Measurements from ENCODE around the gene DUS1L. TPM values are rescaled to one million over a fixed set of nuclear protein-coding genes. Genes with fewer than 3 reads are reported as not detected.
A peak's percentile ranks its signal among the peaks of the same experiment; 100 is the strongest.

DUS1L gene
- total RNA-seq, 1 experiment from 2014 or later = 176 TPM

GRCh38 chr17:82053130-82053529 is 12.5 kb downstream of the DUS1L start:
- no peak overlapping the region for H2AFZ ChIP-seq (ENCODE audit: low read depth, low read length, poor library complexity, severe bottlenecking)
- H3K9me2 ChIP-seq (ENCODE audit: insufficient read depth) = no peaks in the 10 kb centered on the region
- CTCF ChIA-PET = no interaction called here
- H3K36me3 ChIP-seq (ENCODE audit: control insufficient read depth in 1 of 2, insufficient read depth in 2 of 2, low read length in 2 of 2) = peaks cover 16 to 45% of the 10 kb centered on the region in 2 experiments; a peak in 3 of 4 replicates
- TSS peak; percentile 31 for BruUV-seq (replicated peaks)
- DNase-seq (ENCODE audit: low read depth, low spot score) = no peak
- no peaks in the 10 kb centered on the region for H3K27me3 ChIP-seq (ENCODE audit: insufficient read depth, low read length)
- intact Hi-C loops (cut with micrococcal nuclease) = no loop called here
- peak overlapping the region; percentile 94 to 99 for H3K4me3 ChIP-seq (replicated peaks in 1 of 2; ENCODE audit: low read depth in 1 of 2, low read length in 2 of 2)
- H3K4me1 ChIP-seq (ENCODE audit: control insufficient read depth in 1 of 2, insufficient read depth in 2 of 2, low read length in 2 of 2) = peaks cover 13 to 34% of the 10 kb centered on the region in 2 experiments; a peak in 3 of 4 replicates
- peak overlapping the region; percentile 81; the same call in 1 of the 2 replicates for H3K27ac ChIP-seq (ENCODE audit: low read depth, low read length)
- no peaks in the 10 kb centered on the region for H3K9me3 ChIP-seq (ENCODE audit: control insufficient read depth in 1 of 2, insufficient read depth in 1 of 2, low read depth in 1 of 2, low read length in 2 of 2)
- TF ChIP-seq ZNF274 (IDR thresholded peaks at IDR 0.05; ENCODE audit: low read depth, low read length) (no peak), TCF7L2 (IDR thresholded peaks at IDR 0.05; ENCODE audit: borderline replicate concordance, extremely low read depth, insufficient read depth, insufficient read length) (no peak), ZFX (IDR thresholded peaks at IDR 0.05) (no peak), EZH2 (IDR thresholded peaks at IDR 0.05) (no peak), FOSL1 (IDR thresholded peaks at IDR 0.05; ENCODE audit: low read depth) (no peak), ELF1 (IDR thresholded peaks at IDR 0.05; ENCODE audit: borderline replicate concordance, low read depth) (no peak), MAX (IDR thresholded peaks at IDR 0.05) (no peak), SRF (IDR thresholded peaks at IDR 0.05; ENCODE audit: low read depth) (no peak), YY1 (IDR thresholded peaks at IDR 0.05; ENCODE audit: extremely low read depth, insufficient replicate concordance, low read depth, low read length) (no peak), JUND (IDR thresholded peaks at IDR 0.05) (no peak), CEBPB (IDR thresholded peaks at IDR 0.05; ENCODE audit: low read depth) (no peak), REST (IDR thresholded peaks at IDR 0.05; ENCODE audit: low read depth) (no peak), EGR1 (IDR thresholded peaks at IDR 0.05; ENCODE audit: low read depth) (no peak), ZBTB33 (IDR thresholded peaks at IDR 0.05; ENCODE audit: extremely low read depth, insufficient replicate concordance, low read length) (no peak), ATF3 (IDR thresholded peaks at IDR 0.05) (no peak), CBX3 (IDR thresholded peaks at IDR 0.05; ENCODE audit: low read depth) (no peak)
- no peak for ATAC-seq
- peak overlapping the region; percentile 89 for H3K4me2 ChIP-seq (ENCODE audit: low read length)
- peaks cover 41% of the 10 kb centered on the region for H3K79me2 ChIP-seq (ENCODE audit: insufficient read depth, low read length)
- POLR2A ChIA-PET = no interaction called here
- no peaks in the 10 kb centered on the region; the same call in 1 of the 2 replicates for H4K20me1 ChIP-seq (ENCODE audit: insufficient read depth)
- RAD21 ChIA-PET (ENCODE audit: low non-redundant PET in 1 of 2, low total read pairs in 2 of 2, uncharacterized antibody in 2 of 2, unreplicated experiment in 2 of 2) = no interaction called here
- peak overlapping the region; percentile 89 for H3K9ac ChIP-seq (ENCODE audit: low read length)
